D721Med (cell line): ENCODE measurements around the gene REX1BD.
"Not testable (repeated sequence)": the region's sequence is repeated elsewhere in the genome, so short reads cannot be mapped to it uniquely, and the experiment has no call there.

Source experiments
- DNase-seq: peaks from one replicate; pipeline ENCODE4 v3.0.0; 2011; ENCODE audit warnings: low spot score; ENCODE audit not compliant: insufficient read length
- FAIRE-seq: peaks from 2 replicates; lab custom pipeline; 2011; peaks lifted over from hg19 to GRCh38; lab: Jason Lieb, UNC
- TF ChIP-seq, protein P1 (sequence below): IDR thresholded peaks from 2 replicates; pipeline ENCODE4 v1.5.1; 2012; ENCODE audit warnings: mild to moderate bottlenecking, control low read depth; ENCODE audit not compliant: insufficient read depth; ENCODE audit errors: missing control alignments

Gene REX1BD

GRCh38 chr19:18588611-18589379 lies at the start of gene REX1BD:
Gene REX1BD, plus strand, starts transcription at chr19:18588798. Its CDS starts 4 bp downstream, at chr19:18588802.
- FAIRE-seq (no peak), DNase-seq (no peak)
- TF ChIP-seq, protein P1, sequence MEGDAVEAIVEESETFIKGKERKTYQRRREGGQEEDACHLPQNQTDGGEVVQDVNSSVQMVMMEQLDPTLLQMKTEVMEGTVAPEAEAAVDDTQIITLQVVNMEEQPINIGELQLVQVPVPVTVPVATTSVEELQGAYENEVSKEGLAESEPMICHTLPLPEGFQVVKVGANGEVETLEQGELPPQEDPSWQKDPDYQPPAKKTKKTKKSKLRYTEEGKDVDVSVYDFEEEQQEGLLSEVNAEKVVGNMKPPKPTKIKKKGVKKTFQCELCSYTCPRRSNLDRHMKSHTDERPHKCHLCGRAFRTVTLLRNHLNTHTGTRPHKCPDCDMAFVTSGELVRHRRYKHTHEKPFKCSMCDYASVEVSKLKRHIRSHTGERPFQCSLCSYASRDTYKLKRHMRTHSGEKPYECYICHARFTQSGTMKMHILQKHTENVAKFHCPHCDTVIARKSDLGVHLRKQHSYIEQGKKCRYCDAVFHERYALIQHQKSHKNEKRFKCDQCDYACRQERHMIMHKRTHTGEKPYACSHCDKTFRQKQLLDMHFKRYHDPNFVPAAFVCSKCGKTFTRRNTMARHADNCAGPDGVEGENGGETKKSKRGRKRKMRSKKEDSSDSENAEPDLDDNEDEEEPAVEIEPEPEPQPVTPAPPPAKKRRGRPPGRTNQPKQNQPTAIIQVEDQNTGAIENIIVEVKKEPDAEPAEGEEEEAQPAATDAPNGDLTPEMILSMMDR = peak; percentile 79

GRCh38 chr19:18539372-18539771 lies 49.2 kb upstream of the REX1BD start:
- no peak for FAIRE-seq
- DNase-seq = no peak

DNA sequence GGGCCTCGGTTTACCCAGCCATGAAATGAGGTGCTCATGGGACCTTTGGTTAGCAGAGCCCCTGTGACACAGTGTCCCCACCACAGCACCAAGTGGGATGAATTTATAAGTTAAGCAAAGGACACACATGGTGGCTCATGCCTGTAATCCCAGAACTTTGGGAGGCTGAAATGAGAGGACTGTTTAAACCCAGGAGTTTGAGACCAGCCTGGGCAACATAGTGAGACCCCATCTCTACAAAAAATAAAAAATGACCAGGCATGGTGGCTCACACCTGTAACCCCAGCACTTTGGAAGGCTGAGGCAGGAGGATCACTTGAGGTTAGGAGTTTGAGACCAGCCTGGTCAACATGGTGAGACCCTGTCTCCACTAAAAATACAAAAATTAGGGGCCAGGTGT lies 48.4 kb upstream of the REX1BD start:
- not testable (repeated sequence) for FAIRE-seq, DNase-seq

More at GRCh38 chr19:18539372-18539771, 49.2 kb upstream of the REX1BD start:
- TF ChIP-seq, protein P1 = no peak

GRCh38 chr19:18541258-18541991 lies 47.2 kb upstream of the REX1BD start:
- FAIRE-seq (no peak), DNase-seq (peak; percentile 5)
- TF ChIP-seq, protein P1 = no peak

DNA sequence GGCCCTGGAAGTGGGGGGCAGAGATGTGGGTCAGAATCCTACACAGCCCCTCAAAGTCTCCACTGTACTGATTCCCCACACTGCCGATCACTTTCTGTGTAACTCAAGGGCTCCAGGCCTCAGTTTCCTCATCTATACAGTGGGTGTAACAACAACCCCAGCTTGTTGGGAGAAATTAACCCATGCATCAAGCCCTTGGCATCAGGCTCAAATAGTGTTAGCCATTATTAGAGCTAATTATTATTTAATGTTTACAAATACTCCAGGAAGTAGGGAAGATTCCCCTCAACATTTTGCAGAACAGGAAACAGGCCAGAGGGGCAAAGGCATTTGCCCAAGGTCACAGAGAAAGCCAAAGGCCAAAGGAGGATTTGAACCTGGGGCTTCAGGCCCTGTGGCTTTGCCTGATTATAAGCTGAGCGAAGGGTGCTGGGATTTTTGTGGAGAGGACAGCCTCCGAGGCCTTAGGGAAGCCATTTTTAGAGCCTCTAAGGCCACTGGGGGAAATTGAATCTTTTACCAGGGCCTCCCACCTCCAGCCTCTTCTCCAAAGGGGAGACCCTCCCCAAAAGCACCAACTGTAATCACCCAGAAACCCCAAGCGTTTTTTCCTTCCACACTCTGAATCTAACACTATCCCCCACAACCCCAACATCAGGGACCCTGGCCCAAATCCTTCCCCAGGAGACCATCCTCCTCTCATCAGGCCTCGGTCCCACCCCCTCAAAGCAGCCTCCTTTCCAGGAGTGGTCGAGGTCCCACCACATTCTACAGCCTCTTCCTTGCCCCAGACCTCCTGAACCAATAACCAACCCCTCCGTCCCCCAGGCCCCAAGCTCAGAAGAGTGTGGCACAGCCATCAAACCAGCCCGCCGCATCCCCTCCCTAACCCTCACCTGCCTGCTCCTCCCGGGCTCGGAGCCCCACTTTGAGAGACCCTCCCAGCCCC lies 46.3 kb upstream of the REX1BD start:
- TF ChIP-seq, protein P1 = no peak
- FAIRE-seq (no peak), DNase-seq (no peak)

DNA sequence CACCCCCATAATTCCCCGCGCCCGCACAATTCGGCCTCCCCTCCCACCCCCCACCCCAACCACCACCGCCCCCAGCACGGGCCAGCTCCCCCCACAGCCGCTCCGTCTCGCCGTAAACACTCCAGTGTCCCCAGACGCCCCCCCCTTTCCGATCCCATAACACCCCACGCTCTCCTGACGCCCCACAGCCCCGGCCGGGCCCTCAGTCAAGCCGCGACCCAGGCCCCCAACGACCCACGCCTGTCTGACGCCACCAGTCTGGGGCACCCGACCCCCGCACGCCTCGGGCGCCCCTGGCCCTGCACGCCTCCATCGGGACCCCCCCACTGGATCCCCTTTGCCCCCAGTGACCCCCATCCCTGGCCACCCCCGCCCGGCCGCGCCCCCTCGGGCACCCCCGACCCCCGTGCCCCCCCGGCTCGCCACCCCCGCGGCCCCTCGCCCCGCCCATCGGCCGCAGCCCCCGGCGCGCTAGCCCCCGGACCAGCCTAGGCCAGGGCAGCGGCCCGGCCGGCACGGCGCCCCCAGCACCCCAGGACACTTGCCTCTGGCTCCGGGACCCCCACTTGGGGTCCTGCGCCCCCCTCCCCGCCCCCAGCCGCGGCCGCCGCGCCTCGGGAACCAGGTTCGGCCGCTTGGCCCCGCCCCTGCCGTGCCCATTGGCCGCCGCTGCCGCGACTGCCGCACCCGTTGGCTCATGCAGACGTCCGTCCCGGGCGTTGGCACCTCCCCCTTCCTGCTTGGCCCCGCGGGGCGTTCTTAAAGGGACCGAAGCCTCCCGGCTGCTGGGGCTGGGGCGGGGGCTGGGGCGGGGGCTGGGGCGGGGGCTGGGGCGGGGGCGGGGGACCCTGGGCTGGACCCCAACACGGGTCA lies 45.4 kb upstream of the REX1BD start, which contains the start of gene FKBP8:
TSS of gene FKBP8 (minus strand) at position 633 of the 873 bp plus-strand sequence. CDS start 1,603 bp downstream, outside the sequence.
- DNase-seq = peak; percentile 98
- FAIRE-seq = no peak
- TF ChIP-seq, protein P1 = no peak
